Activated T-helper 1 cell treated with anti-CD3 and anti-CD28 coated beads, Interleukin-2, amount 50 U/mL, for 16 hours (primary cell): ENCODE results near the gene TMEM191C.
"Not testable (repeated sequence)": the region's sequence is repeated elsewhere in the genome, so short reads cannot be mapped to it uniquely, and the experiment has no call there.

Source experiments
- DNase-seq, 2 donors: peaks; one replicate each; pipeline ENCODE4 v3.0.0-alpha.2; 2020; ENCODE audit warnings: low read depth in 1 of 2, low spot score in 1 of 2

TMEM191C gene

DNA sequence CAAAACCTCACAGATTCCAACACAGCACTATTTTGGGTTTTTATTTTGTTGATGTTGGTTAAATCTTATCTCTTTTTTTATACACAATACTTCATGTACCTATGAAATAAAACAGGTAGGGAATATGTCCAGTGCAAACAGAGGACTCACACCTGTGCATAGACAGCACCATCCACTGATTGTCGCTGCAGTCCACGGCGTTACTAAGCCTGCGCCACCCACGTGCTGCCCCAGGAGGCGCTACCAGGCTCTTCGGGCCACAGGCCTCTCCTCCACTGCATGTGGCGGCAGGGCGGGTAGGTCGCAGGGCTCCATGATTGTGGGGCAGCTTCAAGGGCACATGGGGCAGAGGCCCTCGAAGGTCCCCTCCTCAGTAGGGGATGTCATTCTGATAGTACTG is 5.8 kb downstream of the TMEM191C start:
- DNase-seq: not testable (repeated sequence)

DNA sequence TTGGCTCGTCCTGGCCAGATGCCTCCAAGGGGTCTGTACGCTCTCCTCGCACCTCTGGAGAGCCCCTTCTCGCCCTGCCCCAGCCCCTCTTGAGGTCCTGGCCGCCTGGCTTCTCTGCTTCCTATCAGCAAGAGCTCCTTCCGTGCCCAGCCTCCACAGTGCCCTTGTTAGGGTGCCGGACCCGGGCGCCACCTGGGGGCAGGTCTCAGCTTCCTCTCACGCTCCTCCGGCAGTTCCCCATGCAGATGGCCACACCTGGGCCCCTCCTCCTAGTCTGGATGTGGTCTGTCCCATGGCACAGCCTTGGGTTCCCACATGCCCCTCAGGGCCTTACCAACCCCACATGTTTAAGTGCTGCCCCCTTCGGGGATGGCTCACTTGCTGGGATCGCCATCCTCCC is 6.5 kb downstream of the TMEM191C start:
- not testable (repeated sequence) for DNase-seq

DNA sequence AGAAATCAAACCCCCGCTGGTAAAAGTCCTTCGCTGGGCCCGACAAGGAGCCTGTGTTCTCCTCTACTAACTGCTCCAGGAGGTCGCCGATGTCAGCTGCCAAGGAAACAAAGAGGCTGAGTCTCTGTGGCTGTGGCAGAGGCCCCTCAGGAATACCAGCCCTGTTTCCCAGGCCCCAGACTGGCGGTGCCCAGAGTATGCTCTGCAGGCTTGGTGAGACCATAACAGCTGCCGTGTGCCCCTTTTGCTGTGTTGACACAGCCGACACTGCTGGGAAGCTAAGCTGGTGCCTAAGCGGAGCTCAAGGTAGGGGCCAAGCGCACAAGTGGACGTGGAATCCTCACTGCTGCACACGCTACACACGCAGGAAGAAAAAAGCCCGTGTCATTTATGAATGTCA is 16.9 kb downstream of the TMEM191C start:
- DNase-seq: not testable (repeated sequence)

DNA sequence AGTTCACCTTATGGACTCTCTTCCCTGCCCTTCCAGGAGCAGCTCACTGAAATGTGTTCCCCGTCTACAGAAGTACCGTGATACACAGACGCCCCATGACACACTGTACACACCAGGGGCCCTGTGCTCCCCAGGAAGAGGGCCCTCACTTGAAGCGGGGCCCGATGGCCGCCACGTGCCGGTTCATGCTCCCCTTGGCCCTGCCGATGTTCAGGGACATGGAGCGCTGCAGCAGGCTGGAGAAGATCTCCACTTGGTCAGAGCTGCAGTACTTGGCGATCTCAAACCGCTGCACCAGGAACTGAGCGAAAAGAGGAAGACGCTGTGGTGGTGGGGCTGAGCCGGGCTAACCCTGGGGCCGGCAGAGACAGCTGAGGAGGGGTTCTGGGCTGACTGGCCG is 20.5 kb downstream of the TMEM191C start:
- not testable (repeated sequence) for DNase-seq

DNA sequence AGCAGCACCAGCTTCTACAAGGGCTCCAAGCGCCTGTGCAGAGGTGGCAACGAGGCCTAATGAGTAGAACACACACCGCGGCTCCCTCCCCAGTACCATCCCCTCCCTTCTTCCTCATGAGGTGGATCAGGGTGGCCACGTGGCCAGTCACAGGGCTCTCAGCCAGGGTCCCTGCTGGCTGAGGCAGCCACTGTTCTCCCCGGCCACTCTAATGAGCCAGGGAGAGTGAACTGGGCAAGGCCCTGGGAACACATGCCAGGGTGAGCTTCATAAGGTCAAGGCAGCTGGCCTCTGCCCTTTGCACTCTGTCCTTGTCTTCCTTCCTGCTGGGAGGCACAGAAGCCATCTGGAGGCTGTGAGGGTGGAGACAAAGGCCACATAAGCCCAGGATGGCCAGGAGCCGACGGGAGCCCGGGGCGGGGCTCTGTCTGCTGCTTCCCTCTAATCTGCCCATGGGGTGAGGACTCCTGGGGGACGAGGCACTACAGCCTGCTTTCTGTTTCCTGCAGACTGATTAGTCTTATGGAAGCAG is 22.0 kb downstream of the TMEM191C start:
- not testable (repeated sequence) for DNase-seq

DNA sequence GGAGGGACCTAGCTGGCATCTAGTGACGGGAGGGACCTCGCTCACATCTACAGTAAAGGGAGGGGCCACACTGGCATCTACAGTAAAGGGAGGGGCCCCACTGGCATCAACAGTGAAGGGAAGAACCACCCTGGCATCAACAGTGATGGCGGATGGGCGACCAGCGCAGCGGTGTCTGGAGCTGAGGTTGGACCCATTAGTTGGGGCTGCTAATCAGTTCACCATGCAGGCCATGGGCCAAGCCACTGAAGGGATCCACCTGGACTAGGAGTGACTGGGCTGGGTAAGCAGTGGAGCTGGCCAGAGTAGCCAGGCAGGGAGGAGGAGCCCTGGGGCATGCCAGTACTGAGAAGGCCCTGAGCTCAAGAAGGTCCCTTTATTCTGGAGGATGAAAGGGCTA is 23.4 kb downstream of the TMEM191C start:
- not testable (repeated sequence) for DNase-seq

DNA sequence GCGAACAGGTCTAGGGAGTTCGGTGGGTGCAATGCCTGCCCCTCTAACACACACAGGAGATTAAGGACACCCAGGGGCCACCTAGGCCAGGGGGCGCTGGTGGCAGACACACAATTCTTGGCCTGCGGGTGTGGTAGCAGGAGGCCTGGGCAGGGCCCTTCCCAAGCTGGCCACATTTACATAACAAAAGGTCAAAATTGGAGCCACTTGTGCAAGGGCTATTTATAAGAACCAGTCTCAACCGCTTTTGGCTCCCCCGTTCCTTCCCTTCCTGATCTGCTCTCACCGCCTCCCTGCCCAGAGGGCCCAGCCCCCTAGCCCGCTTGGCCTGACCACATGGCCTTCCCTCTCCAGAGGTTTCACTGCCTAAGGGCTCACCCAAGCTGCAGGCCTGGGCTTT is 25.1 kb downstream of the TMEM191C start:
- not testable (repeated sequence) for DNase-seq

DNA sequence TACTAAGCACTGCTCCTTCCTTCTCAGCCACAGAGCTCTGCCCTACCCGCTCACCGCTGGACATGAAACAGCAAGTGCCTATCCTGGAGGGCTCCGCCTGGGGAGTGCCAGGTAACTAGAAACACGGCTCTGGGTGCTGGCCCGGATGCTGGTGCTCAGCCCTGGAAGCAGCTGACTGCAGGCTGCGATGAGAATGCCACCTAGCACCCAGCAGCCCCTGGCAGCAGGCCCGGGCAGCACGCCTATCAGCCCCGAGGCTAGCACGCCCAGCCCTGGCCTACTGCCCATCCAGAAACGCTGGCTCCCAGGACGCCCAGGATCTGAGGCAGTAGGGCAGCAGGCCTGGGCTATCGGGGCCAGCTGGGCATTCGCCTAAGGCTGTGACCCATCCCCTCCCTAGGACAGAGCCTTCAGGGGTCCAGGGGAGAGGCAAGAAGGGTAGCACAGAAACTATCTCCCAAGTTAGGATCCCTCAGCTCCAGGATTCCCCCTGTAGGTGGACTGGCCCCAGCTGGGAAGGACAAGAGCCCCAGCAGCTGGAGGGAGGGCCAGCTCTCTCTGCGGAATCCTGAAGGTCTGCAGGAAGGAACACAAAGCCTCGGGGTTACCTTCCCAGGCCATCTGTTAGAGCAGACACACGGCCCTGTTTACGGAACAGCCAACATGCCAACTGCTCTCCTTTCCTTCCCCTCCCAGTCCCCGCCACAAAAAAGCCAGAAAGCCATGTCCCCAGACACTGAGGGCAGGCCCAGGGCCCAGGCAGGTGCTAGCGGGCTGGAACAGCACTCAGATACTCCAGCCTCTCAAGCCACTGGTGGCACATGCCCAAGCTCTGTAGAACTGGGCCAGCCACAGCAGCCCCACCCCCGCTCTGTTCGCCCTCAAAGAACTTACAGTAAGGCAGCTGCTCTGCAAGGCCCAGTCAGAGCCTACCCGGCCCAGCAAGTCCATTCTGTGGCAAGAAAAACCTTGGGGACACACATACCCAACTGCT is 26.9 kb downstream of the TMEM191C start:
- DNase-seq: not testable (repeated sequence)

DNA sequence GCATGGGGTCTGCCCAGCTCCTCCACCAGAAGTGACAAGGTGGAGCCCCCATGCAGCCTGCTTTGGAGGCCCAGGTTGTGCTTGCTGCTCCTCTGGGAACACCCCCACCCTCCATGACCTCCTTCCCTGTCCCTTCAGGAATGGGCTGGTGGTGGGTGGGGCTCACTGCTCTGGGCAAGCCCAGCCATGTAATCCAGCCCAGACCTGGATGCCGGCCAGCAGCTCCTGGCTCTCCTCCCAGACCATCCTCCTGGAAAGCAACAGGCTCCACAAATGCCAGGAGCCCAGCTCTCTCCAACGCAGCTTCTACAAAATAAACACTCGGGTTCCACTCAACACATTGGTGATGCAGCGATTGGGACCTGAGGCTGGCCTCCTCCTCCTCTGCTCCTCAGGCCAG is 30.8 kb downstream of the TMEM191C start:
- DNase-seq: not testable (repeated sequence)

DNA sequence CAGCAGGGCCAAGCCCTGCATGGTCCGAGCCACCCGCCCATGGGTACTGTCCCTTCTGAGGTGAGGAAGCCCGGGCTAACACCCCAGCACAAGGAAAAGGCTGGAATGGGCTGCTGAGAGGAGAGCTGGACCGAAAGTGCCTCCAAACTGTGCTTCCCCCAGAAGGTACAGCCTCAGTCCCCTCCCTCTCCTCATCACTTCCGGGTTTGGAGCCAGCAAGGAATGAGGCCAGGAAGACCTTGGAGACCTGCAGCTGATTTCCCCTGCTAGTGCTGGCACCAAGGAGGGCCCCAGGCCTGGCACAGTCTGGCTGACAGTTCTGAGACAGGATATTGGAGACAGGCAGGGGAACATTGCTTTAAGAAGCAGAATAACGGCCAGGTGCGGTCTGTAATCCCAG is 31.3 kb downstream of the TMEM191C start:
- not testable (repeated sequence) for DNase-seq

DNA sequence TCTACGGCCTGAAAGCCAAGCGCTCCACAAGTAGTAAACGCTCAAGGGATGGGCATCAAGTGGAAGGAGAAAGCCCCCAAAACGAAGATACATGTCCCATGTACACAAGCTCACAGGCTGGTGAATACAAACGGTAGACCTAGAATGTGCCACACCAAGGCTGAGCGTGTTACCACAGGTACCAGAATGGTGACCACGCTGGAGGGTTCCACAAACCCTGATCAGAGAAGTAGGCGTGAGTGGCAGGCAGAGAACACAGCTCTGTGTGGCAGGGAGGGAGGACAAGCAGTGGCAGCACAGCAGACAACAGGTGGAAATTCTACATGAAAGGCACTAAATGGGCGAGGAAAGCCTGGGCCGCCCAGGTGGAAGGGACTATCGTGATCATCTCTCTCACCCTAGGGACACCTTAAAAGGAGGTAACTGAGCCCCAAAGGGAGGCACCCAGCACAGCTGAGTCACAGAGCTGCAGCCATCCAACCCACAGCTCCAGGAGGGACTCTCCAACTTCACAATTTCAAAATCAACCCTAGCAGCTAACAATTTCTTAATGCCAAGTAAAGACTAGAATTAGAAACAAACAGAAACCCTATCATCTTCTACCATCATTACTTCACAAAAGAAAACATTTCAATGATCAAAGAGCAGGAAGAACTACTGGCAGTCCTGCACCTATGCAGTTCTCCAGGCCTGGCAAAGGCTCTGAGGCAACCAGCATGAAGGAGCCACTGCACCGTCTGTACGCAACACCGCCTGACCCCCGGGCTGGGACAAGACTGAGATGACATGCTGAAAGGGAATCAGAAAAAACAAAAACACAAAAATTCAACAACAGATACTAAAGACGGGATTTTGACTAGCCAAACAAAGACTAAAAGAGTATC is 32.7 kb downstream of the TMEM191C start:
- not testable (repeated sequence) for DNase-seq

DNA sequence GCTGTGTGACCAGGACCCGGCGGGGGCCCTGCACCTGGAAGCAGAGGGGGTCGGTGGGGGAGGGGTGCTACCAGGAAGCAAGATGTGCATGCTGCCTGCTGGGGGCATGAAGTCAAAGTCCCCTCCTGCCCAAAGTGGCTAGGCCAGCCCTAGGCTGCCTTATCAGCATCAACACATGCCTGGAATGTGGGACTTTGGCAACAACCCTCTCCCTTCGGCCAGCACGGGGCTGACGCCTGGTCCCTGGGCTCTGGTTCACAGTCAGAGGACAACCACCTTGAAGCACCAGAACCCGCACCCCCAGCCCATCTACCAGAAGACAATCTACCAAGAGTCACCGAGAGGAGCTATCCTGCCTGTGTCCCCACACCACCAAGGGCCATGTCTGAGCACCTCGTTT is 43.2 kb downstream of the TMEM191C start:
- not testable (repeated sequence) for DNase-seq

DNA sequence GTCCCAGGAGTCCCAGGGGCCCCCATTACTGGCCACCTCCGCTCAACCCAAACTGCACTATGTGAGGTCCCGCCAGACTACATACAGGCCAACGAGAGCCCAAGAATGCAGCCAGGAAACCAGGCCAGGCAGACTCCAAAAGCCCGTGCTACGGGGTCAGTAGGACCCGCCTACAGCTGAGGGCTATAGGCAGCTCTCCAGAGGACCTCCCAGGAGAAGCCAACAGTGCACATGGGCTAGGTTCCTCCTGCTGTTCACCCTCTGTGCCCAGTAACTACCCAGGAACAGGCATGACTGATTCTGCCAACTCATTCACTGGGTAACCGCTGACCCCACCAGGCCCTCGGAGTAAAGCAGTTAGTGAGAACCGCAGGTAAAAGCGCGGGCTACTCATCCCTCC is 44.8 kb downstream of the TMEM191C start:
- DNase-seq: not testable (repeated sequence)

DNA sequence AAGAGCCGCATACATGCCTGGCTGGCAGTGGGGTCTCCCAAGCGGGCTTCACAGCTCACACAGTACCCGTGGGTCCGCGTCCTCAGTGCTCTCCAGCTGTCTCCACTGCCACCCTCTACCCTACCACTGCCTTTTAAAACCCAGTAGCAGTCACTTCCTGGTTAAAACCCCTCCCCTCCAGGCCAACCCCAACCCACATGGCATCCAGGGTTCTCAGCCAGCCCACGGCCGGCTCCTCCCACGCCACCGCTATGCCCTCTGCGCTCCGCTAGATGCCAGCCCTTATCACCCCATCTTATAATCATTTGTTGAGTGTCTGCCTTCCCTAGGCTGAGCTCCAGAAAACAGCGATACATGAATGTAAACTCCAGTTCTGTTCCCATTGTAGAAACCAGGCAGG is 46.9 kb downstream of the TMEM191C start:
- not testable (repeated sequence) for DNase-seq

DNA sequence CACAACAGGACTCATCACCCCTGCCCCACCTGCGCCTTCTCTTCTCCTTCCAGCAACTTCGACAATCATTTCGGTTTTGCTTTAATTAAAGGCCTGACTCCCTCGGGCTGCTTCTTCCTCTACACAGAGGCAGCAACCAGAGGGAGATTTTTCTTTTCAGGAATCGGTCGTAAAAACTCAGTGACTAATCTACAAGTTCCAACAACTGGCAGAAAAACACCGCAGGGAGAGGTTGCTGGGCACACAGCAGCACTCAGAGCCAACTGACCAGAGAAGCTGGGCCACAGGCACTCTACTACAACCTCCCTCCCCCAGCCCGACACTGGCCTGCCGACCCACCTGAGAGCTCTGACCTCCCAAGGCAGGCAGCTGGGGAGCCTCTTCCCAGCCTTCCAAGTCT is 48.0 kb downstream of the TMEM191C start:
- not testable (repeated sequence) for DNase-seq

DNA sequence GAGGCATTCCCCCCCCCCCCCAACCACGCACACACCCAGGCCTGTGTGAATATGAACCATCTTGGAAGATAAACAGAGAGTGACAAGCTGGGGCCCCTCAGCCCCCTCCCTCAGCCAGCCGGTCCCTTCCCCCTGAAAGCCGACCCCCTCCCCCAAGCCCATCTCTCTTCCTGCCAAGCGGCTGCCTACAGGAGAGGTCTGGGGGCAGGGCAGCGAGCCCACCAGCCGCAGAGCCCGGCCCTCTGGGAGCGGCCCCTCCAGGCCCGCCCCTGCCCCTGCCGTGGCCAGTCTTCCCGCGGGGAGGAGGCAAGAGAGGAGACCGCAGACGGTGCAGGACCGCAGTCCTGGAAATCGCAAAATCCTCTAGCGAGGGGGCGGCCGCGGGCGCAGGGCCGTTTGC is 49.3 kb downstream of the TMEM191C start:
- DNase-seq: not testable (repeated sequence)

DNA sequence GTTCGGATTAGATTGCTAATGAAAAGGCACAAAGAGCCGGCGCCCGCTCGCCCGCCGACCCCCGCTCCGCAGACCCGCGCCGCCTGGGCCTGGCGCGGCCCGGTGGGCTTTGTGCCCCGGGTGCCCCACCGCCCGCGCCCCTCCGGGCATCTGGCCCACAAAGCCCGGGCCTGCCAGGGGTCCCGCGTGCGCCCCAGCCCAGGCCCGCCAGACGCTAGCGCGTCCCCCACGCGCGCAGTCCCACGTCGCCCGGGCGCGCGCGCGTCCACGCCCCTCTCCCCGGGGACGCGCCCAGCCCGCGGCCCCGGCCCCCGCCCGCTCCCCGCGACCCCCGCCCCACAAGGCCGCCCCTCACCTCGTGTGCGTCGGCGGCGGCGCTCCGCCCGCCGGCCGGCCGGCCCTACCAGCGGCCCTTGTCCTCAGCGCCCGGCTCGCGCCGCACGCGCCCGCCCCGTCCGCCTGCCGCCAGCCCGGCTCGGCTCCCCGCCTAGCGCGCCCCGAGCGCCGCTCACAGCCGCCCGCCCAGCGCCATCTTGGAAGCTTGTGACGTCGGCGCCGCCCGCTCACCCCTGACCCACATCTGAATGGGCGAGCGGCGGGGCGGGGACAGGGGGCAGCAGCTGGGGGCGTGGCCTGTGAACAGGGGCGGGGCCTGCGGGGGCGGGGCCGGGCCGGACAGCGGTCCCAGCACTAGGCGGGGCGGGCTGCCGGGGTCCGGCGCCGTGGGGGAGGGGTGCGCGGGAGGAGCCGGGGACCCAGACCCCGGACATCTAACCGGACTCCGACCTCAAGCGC is 50.0 kb downstream of the TMEM191C start:
- peak in 1 of 2 donors; percentile 54 for DNase-seq
